Thoracic aorta (tissue), 2 donors: ENCODE data around the gene CYP26A1. TPM values are rescaled to one million over a fixed set of nuclear protein-coding genes. Genes with fewer than 3 reads are reported as not detected.

Experiments
- ATAC-seq: fragments of 150-250 bp; one replicate; pipeline ENCODE4 v1.8.0; 2017; ENCODE audit warnings: low read depth; ENCODE audit not compliant: insufficient number of reproducible peaks, low FRiP score
- DNase-seq: peaks from one replicate; pipeline ENCODE4 v3.0.0-alpha.2; 2020; ENCODE audit warnings: low spot score
- H3K27ac ChIP-seq, 2 donors: fragments of 200-600 bp; sonication (generic); 1 replicate in 1 of 2; 2 replicates in 1 of 2; pipeline ENCODE4 v1.5.1; 2016; ENCODE audit warnings: mild to moderate bottlenecking in 2 of 2, moderate library complexity in 2 of 2
- H3K27me3 ChIP-seq: fragments of 200-600 bp; sonication (generic); replicated peaks from 2 replicates; pipeline ENCODE4 v1.6.0; 2016; ENCODE audit warnings: mild to moderate bottlenecking; ENCODE audit not compliant: insufficient read depth
- H3K36me3 ChIP-seq: fragments of 200-600 bp; sonication (generic); one replicate; pipeline ENCODE4 v1.5.1; 2016
- H3K4me1 ChIP-seq, 2 donors: fragments of 200-600 bp; sonication (generic); 1 replicate in 1 of 2; 2 replicates in 1 of 2; pipeline versions ENCODE4 v1.5.1 to v1.6.0; 2016; ENCODE audit warnings: low read depth in 2 of 2, mild to moderate bottlenecking in 1 of 2; ENCODE audit not compliant: control insufficient read depth in 1 of 2
- H3K4me3 ChIP-seq: fragments of 200-600 bp; sonication (generic); 2 replicates; pipeline ENCODE4 v1.5.1; 2016; ENCODE audit warnings: mild to moderate bottlenecking
- H3K9me3 ChIP-seq: fragments of 200-600 bp; sonication (generic); 2 replicates; pipeline ENCODE4 v1.5.1; 2016
- total RNA-seq, 2 donors: library from RNA; depleted of rRNA; stranded (reverse); fragments of >200 nt; gene quantifications; one replicate each; pipeline versions ENCODE4 v1.1.0 to v1.2.3, GENCODE V29; 2016
- TF ChIP-seq, protein P1 (sequence below): fragments of 200-600 bp; sonication (generic); IDR thresholded peaks from one replicate; pipeline ENCODE4 v1.5.1; 2019; ENCODE audit warnings: antibody characterized with exemption

The CYP26A1 gene
- total RNA-seq, 2 donors from 2014 or later = not detected

DNA sequence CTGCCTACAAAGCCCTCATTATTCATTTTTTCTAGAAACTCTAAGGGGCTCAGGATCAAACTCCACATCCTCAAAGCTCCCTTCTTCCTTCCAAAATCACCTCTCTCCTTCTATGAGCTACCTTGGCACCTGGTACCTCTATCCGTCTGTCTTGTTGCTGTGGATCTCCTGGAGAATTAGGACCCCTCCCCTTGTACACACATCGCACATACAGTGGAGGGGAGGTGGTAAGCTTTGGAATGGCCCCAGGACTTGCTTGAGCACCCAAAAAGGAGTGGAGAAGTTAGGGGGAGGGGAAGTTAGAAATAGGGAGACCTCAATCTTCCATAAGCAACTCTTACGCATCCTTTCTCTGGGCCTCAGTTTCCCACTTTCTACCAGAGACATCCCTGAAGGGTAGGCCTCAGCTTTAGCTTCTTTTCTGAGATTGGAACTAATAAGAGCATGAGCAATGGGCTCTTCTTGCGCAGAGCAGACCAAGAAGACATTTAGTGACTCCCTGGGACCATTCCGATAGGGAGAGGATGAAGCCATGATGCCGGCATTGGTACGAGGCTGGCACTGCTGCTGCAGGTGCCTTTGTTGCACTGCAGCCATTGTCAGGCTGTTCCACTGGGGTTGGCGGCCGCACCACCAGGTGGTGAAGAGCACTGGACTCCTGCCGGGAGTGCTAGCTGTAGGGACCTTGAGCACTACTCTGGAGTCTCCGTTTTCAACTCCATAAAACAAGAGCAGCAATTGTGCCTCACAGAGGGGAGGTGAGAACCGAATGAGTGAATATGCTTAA is 8.6 kb upstream of the CYP26A1 start:
- Histone ChIP-seq H3K27ac (no peak overlapping the region), H3K27me3 (peaks cover 7% of the 10 kb centered on the region), H3K4me3 (no peak overlapping the region), H3K36me3 (no peaks in the 10 kb centered on the region), H3K9me3 (no peaks in the 10 kb centered on the region), H3K4me1 (peaks cover 16 to 51% of the 10 kb centered on the region in 2 donors)
- no peak for DNase-seq
- TF ChIP-seq, protein P1, sequence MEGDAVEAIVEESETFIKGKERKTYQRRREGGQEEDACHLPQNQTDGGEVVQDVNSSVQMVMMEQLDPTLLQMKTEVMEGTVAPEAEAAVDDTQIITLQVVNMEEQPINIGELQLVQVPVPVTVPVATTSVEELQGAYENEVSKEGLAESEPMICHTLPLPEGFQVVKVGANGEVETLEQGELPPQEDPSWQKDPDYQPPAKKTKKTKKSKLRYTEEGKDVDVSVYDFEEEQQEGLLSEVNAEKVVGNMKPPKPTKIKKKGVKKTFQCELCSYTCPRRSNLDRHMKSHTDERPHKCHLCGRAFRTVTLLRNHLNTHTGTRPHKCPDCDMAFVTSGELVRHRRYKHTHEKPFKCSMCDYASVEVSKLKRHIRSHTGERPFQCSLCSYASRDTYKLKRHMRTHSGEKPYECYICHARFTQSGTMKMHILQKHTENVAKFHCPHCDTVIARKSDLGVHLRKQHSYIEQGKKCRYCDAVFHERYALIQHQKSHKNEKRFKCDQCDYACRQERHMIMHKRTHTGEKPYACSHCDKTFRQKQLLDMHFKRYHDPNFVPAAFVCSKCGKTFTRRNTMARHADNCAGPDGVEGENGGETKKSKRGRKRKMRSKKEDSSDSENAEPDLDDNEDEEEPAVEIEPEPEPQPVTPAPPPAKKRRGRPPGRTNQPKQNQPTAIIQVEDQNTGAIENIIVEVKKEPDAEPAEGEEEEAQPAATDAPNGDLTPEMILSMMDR = no peak
- ATAC-seq = no peak

DNA sequence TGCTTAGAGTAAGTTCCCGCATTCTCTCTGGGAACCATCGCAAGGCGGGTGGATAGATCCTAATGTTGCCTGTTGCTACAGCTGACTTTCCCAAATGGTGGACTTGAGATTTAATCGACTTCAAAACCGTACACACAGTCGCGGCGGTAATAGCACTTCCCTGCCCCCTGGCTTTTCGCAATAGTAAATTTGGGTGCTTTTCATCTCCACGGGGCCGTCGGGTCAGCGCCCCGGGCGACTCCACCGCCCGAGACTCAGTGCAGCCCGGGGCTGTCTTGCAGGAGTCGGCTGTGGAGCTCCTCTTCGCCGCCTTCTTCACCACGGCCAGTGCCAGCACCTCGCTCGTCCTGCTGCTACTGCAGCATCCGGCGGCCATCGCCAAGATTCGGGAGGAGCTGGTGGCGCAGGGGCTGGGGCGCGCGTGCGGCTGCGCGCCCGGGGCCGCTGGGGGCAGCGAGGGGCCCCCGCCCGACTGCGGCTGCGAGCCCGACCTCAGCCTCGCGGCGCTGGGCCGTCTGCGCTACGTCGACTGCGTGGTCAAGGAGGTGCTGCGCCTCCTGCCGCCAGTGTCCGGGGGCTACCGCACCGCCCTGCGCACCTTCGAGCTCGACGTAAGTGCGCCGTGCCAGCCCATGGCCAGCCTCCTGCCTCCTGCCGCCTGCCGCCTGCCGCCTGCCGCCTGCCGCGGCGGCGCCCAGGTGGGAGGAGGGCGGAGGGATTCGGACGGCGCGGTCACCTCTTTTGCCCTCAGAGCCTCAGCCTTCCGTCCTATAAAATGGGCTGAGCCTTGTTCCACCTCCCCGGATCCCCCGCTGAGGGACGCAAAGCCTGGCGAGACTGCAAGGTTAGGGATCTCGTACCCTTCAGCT is 7.8 kb upstream of the CYP26A1 start:
- Histone ChIP-seq H3K27ac (no peak overlapping the region), H3K9me3 (no peaks in the 10 kb centered on the region), H3K4me1 (peaks cover 16 to 42% of the 10 kb centered on the region in 2 donors), H3K27me3 (peaks cover 7% of the 10 kb centered on the region), H3K36me3 (no peaks in the 10 kb centered on the region), H3K4me3 (peak overlapping the region; percentile 31)
- DNase-seq (no peak), ATAC-seq (no peak)
- TF ChIP-seq, protein P1 = no peak

DNA sequence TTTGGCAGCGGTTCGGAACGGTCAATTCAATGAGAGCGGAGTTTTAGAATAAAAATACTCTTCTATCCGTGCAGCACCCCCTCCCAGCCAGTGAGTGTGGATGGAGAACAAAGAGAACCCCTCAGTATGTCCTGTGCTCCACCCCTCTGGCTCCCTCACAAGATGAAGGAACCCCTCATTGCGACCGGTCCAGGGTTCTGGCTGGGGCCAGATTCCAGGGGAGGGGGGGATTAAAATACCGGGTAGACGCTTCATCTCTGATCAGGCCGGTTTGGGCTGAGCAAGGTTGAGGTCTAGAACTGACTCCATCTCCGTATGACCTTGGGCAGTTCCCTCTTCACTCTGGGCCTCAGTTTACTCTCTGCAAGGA is 7.2 kb upstream of the CYP26A1 start:
- ATAC-seq = no peak
- Histone ChIP-seq H3K4me1 (peaks cover 16 to 39% of the 10 kb centered on the region in 2 donors), H3K4me3 (no peak overlapping the region), H3K27ac (no peak overlapping the region), H3K36me3 (no peaks in the 10 kb centered on the region), H3K9me3 (no peaks in the 10 kb centered on the region), H3K27me3 (peaks cover 7% of the 10 kb centered on the region)
- TF ChIP-seq, protein P1 = no peak
- DNase-seq = no peak

DNA sequence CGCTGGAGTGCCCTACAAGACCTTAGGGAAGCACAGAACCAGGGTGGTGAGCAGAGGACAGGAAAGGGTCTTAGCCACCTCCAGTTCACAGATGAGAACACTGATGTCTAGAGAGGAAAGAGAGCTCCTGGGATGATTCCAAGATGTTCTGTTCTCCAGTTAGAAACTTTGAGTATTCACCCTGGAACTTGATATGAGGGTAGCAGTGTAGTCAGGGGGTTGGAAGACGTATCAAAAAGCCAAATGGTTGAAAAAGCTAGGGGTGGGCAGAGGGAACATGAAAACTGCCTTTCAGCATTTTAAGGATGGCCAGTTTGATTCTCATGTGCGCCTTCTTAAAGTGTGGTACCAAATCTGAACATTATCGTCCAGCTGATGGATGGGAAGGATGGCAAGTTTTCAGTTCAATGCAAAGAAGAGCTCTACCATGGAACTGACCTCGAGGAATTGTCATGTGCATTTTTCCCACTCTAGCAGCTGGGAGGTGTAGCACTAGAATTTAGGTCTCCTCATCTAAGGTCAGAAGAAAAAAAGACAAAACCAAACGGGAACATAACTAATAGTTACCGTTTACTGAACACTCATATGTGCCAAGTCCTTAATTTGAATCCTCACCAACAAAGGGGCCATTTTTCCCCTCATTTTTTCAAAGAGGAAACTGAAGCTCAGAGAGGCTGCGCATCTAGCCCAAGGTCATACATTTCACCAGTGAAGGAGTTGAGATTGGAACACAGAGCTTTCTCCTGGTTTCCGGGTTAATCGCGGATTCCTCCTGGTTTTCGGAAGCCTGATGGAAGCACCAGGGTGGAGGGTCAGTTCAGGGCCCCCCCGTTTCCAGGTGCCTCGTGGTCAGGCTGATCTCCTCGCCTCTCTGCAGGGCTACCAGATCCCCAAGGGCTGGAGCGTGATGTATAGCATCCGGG is 6.0 kb upstream of the CYP26A1 start:
- no peak for DNase-seq
- TF ChIP-seq, protein P1 = no peak
- H3K4me1 ChIP-seq = peaks cover 14 to 38% of the 10 kb centered on the region in 2 donors
- no peak overlapping the region for H3K27ac ChIP-seq
- no peaks in the 10 kb centered on the region for H3K36me3 ChIP-seq
- H3K9me3 ChIP-seq = no peaks in the 10 kb centered on the region
- H3K27me3 ChIP-seq = peaks cover 11% of the 10 kb centered on the region
- H3K4me3 ChIP-seq = peak overlapping the region; percentile 38
- ATAC-seq = no peak
